ENCODE data around the gene WNT8A.
A peak's percentile ranks its signal among the peaks of the same experiment; 100 is the strongest.
"Not testable (repeated sequence)": the region's sequence is repeated elsewhere in the genome, so short reads cannot be mapped to it uniquely, and the experiment has no call there.

WNT8A gene

GRCh38 chr5:138065102-138065501 lies 18.7 kb upstream of the WNT8A start:
- no peak overlapping the region for H3K27ac ChIP-seq
- DNase-seq (ENCODE audit: low spot score): no peak
- TF ChIP-seq, protein P1, sequence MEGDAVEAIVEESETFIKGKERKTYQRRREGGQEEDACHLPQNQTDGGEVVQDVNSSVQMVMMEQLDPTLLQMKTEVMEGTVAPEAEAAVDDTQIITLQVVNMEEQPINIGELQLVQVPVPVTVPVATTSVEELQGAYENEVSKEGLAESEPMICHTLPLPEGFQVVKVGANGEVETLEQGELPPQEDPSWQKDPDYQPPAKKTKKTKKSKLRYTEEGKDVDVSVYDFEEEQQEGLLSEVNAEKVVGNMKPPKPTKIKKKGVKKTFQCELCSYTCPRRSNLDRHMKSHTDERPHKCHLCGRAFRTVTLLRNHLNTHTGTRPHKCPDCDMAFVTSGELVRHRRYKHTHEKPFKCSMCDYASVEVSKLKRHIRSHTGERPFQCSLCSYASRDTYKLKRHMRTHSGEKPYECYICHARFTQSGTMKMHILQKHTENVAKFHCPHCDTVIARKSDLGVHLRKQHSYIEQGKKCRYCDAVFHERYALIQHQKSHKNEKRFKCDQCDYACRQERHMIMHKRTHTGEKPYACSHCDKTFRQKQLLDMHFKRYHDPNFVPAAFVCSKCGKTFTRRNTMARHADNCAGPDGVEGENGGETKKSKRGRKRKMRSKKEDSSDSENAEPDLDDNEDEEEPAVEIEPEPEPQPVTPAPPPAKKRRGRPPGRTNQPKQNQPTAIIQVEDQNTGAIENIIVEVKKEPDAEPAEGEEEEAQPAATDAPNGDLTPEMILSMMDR (conservative IDR thresholded peaks at IDR 0.05; ENCODE audit: low read depth): no peak
- ChIA-PET CTCF (interaction anchor here (0.6 to 2.4 kb wide), 9 partner anchors 12 to 1179 kb away, joined by 3 to 19 read pairs (median 3); no protein-coding TSS in a partner anchor), POLR2A (ENCODE audit: low non-redundant PET) (no interaction called here)

DNA sequence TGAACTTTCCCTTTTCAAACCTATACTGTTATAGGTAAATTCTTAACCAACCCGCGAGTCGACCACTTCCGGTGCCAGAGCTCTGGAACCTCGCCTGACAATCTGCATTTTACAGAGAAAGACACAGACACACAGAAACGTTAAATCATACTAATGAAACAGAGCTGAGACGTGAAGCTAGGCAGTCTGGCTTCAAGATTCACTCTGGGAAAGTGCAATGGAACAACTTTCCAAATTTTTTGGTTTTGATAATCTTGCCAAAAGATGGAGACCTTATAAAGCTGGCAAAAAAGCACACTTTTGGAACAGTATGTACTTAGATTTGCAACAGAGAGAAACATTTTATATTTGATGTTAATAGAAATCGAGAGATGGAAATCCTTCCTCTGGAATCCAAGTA lies 15.9 kb upstream of the WNT8A start:
- no peak overlapping the region for H3K27ac ChIP-seq
- DNase-seq (ENCODE audit: low spot score): no peak
- POLR2A ChIA-PET (ENCODE audit: low non-redundant PET): no interaction called here
- TF ChIP-seq, protein P1 (conservative IDR thresholded peaks at IDR 0.05; ENCODE audit: low read depth): no peak
- CTCF ChIA-PET: interaction anchor here (0.6 to 2.9 kb wide), 10 partner anchors 9 to 1501 kb away, joined by 3 to 60 read pairs (median 6); partner anchors contain the start of gene FAM13B

- TF ChIP-seq, protein P1 (conservative IDR thresholded peaks at IDR 0.05; ENCODE audit: low read depth): peak; percentile 83
- ChIA-PET POLR2A (ENCODE audit: low non-redundant PET) (no interaction called here), CTCF (interaction anchor here (0.6 to 2.9 kb wide), 21 partner anchors 8 to 1625 kb away, joined by 3 to 60 read pairs (median 4); partner anchors contain the start of gene FAM13B)
- DNase-seq (ENCODE audit: low spot score): peak; percentile 83
- no peak overlapping the region for H3K27ac ChIP-seq
These were observed 14.9 kb upstream of the WNT8A start for GRCh38 chr5:138068742-138069600.

- POLR2A ChIA-PET (ENCODE audit: low non-redundant PET); DNase-seq (ENCODE audit: low spot score); H3K27ac ChIP-seq: not testable (repeated sequence)
- CTCF ChIA-PET: interaction anchor here (1.4 to 2.9 kb wide), 4 partner anchors 19 to 63 kb away, joined by 5 to 60 read pairs (median 6); partner anchors contain the start of gene FAM13B
These were observed 13.8 kb upstream of the WNT8A start for GRCh38 chr5:138070026-138070425.

- no peak overlapping the region for H3K27ac ChIP-seq
- TF ChIP-seq, protein P1 (conservative IDR thresholded peaks at IDR 0.05; ENCODE audit: low read depth): peak; percentile 94
- peak; percentile 84 for DNase-seq (ENCODE audit: low spot score)
- ChIA-PET POLR2A (ENCODE audit: low non-redundant PET) (no interaction called here), CTCF (interaction anchor here (0.6 to 3.4 kb wide), 21 partner anchors 9 to 448 kb away, joined by 3 to 25 read pairs (median 4); no protein-coding TSS in a partner anchor)
These were observed 6.7 kb upstream of the WNT8A start for GRCh38 chr5:138077064-138077696.

DNA sequence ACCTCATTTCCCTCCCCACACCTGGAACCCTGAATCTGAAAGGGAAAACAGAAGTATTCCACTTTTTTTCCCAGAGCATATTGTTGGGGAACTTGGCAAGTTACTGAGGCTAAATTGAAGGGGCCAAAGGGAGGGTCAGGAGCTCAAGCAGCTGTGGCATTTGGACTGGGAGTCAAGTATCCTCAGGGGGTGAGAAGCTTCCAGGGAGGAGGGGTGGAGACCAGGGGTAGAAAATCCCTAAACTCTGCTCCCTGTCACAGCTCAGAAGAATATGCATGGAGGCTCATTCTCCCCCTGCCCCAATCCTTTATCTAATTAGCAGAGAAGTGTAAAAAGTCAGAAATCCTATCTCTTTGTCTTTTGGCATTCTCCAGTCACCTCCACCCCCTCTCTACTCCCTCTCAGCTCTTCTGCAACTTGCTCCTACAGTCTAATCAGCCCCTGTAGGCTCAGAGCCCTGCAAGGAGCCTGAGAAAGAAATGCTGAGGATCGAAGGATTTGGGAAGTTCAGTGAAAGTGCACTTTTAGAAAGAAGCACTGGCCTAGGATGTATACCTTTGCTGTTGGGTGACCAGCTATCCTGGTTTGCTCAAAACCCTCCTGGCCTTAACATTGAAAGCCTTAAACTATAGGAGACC lies 5.7 kb upstream of the WNT8A start:
- DNase-seq (ENCODE audit: low spot score): no peak
- ChIA-PET CTCF (interaction anchor here (0.6 to 3.4 kb wide), 16 partner anchors 10 to 1991 kb away, joined by 3 to 25 read pairs (median 4); no protein-coding TSS in a partner anchor), POLR2A (ENCODE audit: low non-redundant PET) (no interaction called here)
- H3K27ac ChIP-seq: no peak overlapping the region
- TF ChIP-seq, protein P1 (conservative IDR thresholded peaks at IDR 0.05; ENCODE audit: low read depth): no peak

All from RWPE1 (cell line).